Nephron (organoid): ENCODE measurements around the gene DDA1.
A peak's percentile ranks its signal among the peaks of the same experiment; 100 is the strongest.

Experiments
- H3K27ac Mint-ChIP-seq, 3 experiments: 2 replicates each; pipeline ENCODE4 v1.8.0; 2020; ENCODE audit warnings: mixed read lengths in 3 of 3, mild to moderate bottlenecking in 2 of 3, moderate library complexity in 1 of 3
- H3K27me3 Mint-ChIP-seq: 2 replicates; pipeline ENCODE4 v1.8.0; 2021; ENCODE audit warnings: low read depth, mild to moderate bottlenecking, moderate library complexity, mixed read lengths
- H3K36me3 Mint-ChIP-seq: 2 replicates; pipeline ENCODE4 v1.8.0; 2020; ENCODE audit warnings: low read depth, mixed read lengths
- H3K4me1 Mint-ChIP-seq: 2 replicates; pipeline ENCODE4 v1.8.0; 2020; ENCODE audit warnings: mixed read lengths
- H3K4me3 Mint-ChIP-seq, 3 experiments: 2 replicates each; pipeline ENCODE4 v1.8.0; 2020; ENCODE audit warnings: mild to moderate bottlenecking in 3 of 3, mixed read lengths in 3 of 3, moderate library complexity in 2 of 3
- H3K9me3 Mint-ChIP-seq: 2 replicates; pipeline ENCODE4 v1.8.0; 2020; ENCODE audit warnings: mixed read lengths
- CTCF ChIP-seq, 3 experiments: fragments of 200-600 bp; sonication (generic); IDR thresholded peaks; one replicate each; pipeline ENCODE4 v1.5.0; 2021; ENCODE audit warnings: antibody characterized with exemption in 3 of 3; ENCODE audit not compliant: unreplicated experiment in 3 of 3

The DDA1 gene

GRCh38 chr19:17311455-17312188 is 2.3 kb downstream of the DDA1 start:
- no peaks in the 10 kb centered on the region for H3K27me3 Mint-ChIP-seq
- peaks cover 24% of the 10 kb centered on the region for H3K4me1 Mint-ChIP-seq
- peak overlapping the region; percentile 95 to 97 (median 96) for H3K4me3 Mint-ChIP-seq
- TF ChIP-seq CTCF (IDR thresholded peaks at IDR 0.05; ENCODE audit: unreplicated experiment in 3 of 3): no peak
- peaks cover 21% of the 10 kb centered on the region for H3K36me3 Mint-ChIP-seq
- peak overlapping the region in 1 of 3 experiments; percentile 60 for H3K27ac Mint-ChIP-seq
- H3K9me3 Mint-ChIP-seq: no peaks in the 10 kb centered on the region

- H3K27ac Mint-ChIP-seq: no peak overlapping the region
- no peaks in the 10 kb centered on the region for H3K9me3 Mint-ChIP-seq
- H3K36me3 Mint-ChIP-seq: peaks cover 21% of the 10 kb centered on the region
- H3K27me3 Mint-ChIP-seq: no peaks in the 10 kb centered on the region
- peak overlapping the region; percentile 95 to 97 (median 96) for H3K4me3 Mint-ChIP-seq
- H3K4me1 Mint-ChIP-seq: peaks cover 24% of the 10 kb centered on the region
- no peak for TF ChIP-seq CTCF (IDR thresholded peaks at IDR 0.05; ENCODE audit: unreplicated experiment in 3 of 3)
These were observed 3.1 kb downstream of the DDA1 start for GRCh38 chr19:17312189-17313113.

- H3K9me3 Mint-ChIP-seq: no peaks in the 10 kb centered on the region
- no peak for TF ChIP-seq CTCF (IDR thresholded peaks at IDR 0.05; ENCODE audit: unreplicated experiment in 3 of 3)
- H3K4me1 Mint-ChIP-seq: peaks cover 15% of the 10 kb centered on the region
- H3K27me3 Mint-ChIP-seq: no peaks in the 10 kb centered on the region
- peaks cover 21% of the 10 kb centered on the region for H3K36me3 Mint-ChIP-seq
- no peak overlapping the region for H3K27ac Mint-ChIP-seq
- peak overlapping the region in 1 of 3 experiments; percentile 41 for H3K4me3 Mint-ChIP-seq
These were observed 4.7 kb downstream of the DDA1 start for GRCh38 chr19:17314007-17314593.

GRCh38 chr19:17318966-17319365 is 9.6 kb downstream of the DDA1 start:
- Mint-ChIP-seq H3K27me3 (no peaks in the 10 kb centered on the region), H3K4me3 (no peak overlapping the region), H3K9me3 (no peaks in the 10 kb centered on the region), H3K27ac (no peak overlapping the region), H3K4me1 (no peaks in the 10 kb centered on the region), H3K36me3 (peaks cover 24% of the 10 kb centered on the region)
- TF ChIP-seq CTCF (IDR thresholded peaks at IDR 0.05; ENCODE audit: unreplicated experiment in 3 of 3): no peak

- no peak overlapping the region for H3K27ac Mint-ChIP-seq
- H3K9me3 Mint-ChIP-seq: no peaks in the 10 kb centered on the region
- H3K4me1 Mint-ChIP-seq: no peaks in the 10 kb centered on the region
- H3K36me3 Mint-ChIP-seq: peaks cover 20% of the 10 kb centered on the region
- no peaks in the 10 kb centered on the region for H3K27me3 Mint-ChIP-seq
- no peak overlapping the region for H3K4me3 Mint-ChIP-seq
- no peak for TF ChIP-seq CTCF (IDR thresholded peaks at IDR 0.05; ENCODE audit: unreplicated experiment in 3 of 3)
These were observed 10.3 kb downstream of the DDA1 start for GRCh38 chr19:17319473-17320238.
